ENCODE results near the gene EDIL3.

Gene EDIL3

DNA sequence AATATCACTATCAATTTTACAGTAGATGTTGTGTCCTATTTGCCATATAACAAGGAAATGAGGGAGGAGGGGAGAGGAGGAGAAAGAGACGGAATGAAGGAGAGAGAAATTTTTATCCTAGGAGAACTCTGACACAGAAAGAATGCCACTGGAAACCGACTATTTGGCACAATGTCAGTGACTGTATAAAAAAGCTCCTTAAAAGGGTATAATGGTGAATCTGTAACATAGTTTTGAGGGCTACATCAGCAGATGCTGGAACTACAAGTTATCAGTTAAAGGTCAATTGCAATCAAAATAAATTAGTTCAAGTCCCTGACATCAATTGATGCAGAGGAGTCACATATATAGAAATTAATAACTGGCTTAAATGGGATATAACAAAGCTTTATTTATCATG lies 5.7 kb downstream of the EDIL3 start:
- Histone ChIP-seq H3K4me1 (ENCODE audit: control insufficient read depth in 2 of 2, insufficient read depth in 2 of 2, low read length in 2 of 2) (peaks cover 3 to 14% of the 10 kb centered on the region in 2 donors), H3K4me3 (ENCODE audit: low read length in 2 of 2) (no peak overlapping the region), H3K27ac (ENCODE audit: low read depth in 2 of 2, low read length in 2 of 2) (no peak overlapping the region), H3K9ac (ENCODE audit: low read depth in 1 of 2, low read length in 2 of 2) (no peak overlapping the region), H3K36me3 (ENCODE audit: control insufficient read depth in 2 of 2, insufficient read depth in 2 of 2, low read length in 2 of 2) (no peaks in the 10 kb centered on the region), H3K9me3 (ENCODE audit: control insufficient read depth in 2 of 2, low read length in 2 of 2) (no peaks in the 10 kb centered on the region), H3K27me3 (ENCODE audit: control insufficient read depth in 2 of 2, insufficient read depth in 2 of 2, low read length in 2 of 2) (peaks cover 0 to 4% of the 10 kb centered on the region in 2 donors)

DNA sequence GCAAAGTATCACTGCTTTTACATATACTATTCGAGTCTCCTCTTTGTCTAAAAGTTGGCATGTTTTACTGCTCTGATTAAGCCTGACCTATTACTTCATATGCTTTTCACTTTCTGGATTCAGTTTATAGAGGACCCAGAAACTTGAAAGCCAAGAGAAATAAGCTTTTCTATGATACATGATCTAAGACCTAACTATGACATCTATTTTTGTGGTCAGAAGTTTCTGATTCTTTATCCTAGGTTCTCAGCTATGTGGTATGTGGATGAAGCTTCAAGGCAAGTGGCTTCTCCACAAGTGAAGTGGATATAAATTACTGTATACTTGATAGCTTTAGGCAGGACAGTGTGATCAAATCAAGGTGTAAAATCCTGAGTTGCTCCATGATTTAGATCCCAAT lies 6.3 kb downstream of the EDIL3 start:
- Histone ChIP-seq H3K4me1 (ENCODE audit: control insufficient read depth in 2 of 2, insufficient read depth in 2 of 2, low read length in 2 of 2) (peaks cover 3 to 12% of the 10 kb centered on the region in 2 donors), H3K9me3 (ENCODE audit: control insufficient read depth in 2 of 2, low read length in 2 of 2) (no peaks in the 10 kb centered on the region), H3K27me3 (ENCODE audit: control insufficient read depth in 2 of 2, insufficient read depth in 2 of 2, low read length in 2 of 2) (peaks cover 0 to 2% of the 10 kb centered on the region in 2 donors), H3K9ac (ENCODE audit: low read depth in 1 of 2, low read length in 2 of 2) (no peak overlapping the region), H3K36me3 (ENCODE audit: control insufficient read depth in 2 of 2, insufficient read depth in 2 of 2, low read length in 2 of 2) (no peaks in the 10 kb centered on the region), H3K27ac (ENCODE audit: low read depth in 2 of 2, low read length in 2 of 2) (no peak overlapping the region), H3K4me3 (ENCODE audit: low read length in 2 of 2) (no peak overlapping the region)

DNA sequence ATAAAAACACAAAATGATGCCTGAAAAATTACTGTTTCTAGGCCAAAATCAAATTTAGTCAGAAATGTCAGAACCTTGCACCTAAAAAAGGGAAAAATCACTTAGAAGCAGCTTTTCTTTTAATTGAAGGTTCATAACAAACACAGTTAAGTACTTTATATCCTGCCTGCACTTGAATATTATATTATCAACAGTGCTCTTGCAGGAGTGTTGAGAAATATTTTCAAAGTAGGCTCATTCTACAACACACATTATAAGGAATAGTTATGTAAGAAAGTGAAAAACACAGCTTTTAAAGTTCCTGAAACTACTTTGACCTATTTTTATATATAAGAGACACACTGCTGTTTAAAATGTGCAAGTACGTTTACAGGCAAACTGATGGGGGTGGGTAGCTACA lies 8.3 kb downstream of the EDIL3 start:
- no peak overlapping the region for H3K4me3 ChIP-seq (ENCODE audit: low read length in 2 of 2)
- no peak overlapping the region for H3K9ac ChIP-seq (ENCODE audit: low read depth in 1 of 2, low read length in 2 of 2)
- no peaks in the 10 kb centered on the region for H3K36me3 ChIP-seq (ENCODE audit: control insufficient read depth in 2 of 2, insufficient read depth in 2 of 2, low read length in 2 of 2)
- no peaks in the 10 kb centered on the region for H3K9me3 ChIP-seq (ENCODE audit: control insufficient read depth in 2 of 2, low read length in 2 of 2)
- H3K4me1 ChIP-seq (ENCODE audit: control insufficient read depth in 2 of 2, insufficient read depth in 2 of 2, low read length in 2 of 2) = peaks cover 0 to 7% of the 10 kb centered on the region in 2 donors
- H3K27me3 ChIP-seq (ENCODE audit: control insufficient read depth in 2 of 2, insufficient read depth in 2 of 2, low read length in 2 of 2) = no peaks in the 10 kb centered on the region
- H3K27ac ChIP-seq (ENCODE audit: low read depth in 2 of 2, low read length in 2 of 2) = no peak overlapping the region

DNA sequence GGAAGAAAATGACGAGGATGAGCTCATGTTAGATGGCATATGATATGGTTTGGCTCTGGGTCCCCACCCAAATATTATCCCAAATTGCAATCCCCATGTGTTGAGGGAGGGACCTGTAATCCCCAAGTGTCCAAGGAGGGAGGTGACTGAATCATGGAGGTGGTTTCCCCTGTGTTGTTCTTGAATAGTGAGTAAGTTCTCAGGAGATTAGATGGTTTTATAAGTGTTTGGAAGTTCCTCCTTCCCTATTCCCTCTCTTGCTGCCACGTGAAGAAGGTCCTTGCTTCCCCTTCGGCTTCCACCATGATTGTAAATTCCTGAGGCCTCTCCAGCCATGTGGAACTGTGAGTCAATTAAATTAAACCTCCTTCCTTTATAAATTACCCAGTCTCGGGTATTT lies 10.1 kb downstream of the EDIL3 start:
- H3K4me1 ChIP-seq (ENCODE audit: control insufficient read depth in 2 of 2, insufficient read depth in 2 of 2, low read length in 2 of 2) = no peaks in the 10 kb centered on the region
- no peak overlapping the region for H3K9ac ChIP-seq (ENCODE audit: low read depth in 1 of 2, low read length in 2 of 2)
- no peaks in the 10 kb centered on the region for H3K36me3 ChIP-seq (ENCODE audit: control insufficient read depth in 2 of 2, insufficient read depth in 2 of 2, low read length in 2 of 2)
- no peak overlapping the region for H3K4me3 ChIP-seq (ENCODE audit: low read length in 2 of 2)
- H3K9me3 ChIP-seq (ENCODE audit: control insufficient read depth in 2 of 2, low read length in 2 of 2) = no peaks in the 10 kb centered on the region
- no peak overlapping the region for H3K27ac ChIP-seq (ENCODE audit: low read depth in 2 of 2, low read length in 2 of 2)
- no peaks in the 10 kb centered on the region for H3K27me3 ChIP-seq (ENCODE audit: control insufficient read depth in 2 of 2, insufficient read depth in 2 of 2, low read length in 2 of 2)

DNA sequence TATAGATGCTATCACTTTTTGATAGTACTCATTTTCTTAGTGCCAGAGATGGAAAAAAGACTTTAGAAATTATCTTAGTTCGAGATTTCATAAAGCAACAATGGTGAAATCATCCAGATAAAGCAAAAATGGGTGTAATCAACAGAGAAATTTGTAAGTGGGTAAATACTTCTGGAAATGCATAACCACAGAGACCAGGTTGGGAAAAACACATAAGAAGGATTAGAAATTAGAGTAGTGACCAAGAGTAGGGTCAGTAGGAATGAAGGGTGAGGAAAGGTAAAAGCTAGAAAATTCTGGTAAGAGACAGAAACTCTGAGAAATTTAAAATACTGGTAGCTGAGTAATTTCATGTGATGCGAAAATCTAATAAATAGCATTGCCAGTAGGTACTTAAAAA lies 11.2 kb downstream of the EDIL3 start:
- Histone ChIP-seq H3K27me3 (ENCODE audit: control insufficient read depth in 2 of 2, insufficient read depth in 2 of 2, low read length in 2 of 2) (no peaks in the 10 kb centered on the region), H3K4me1 (ENCODE audit: control insufficient read depth in 2 of 2, insufficient read depth in 2 of 2, low read length in 2 of 2) (no peaks in the 10 kb centered on the region), H3K27ac (ENCODE audit: low read depth in 2 of 2, low read length in 2 of 2) (no peak overlapping the region), H3K9me3 (ENCODE audit: control insufficient read depth in 2 of 2, low read length in 2 of 2) (no peaks in the 10 kb centered on the region), H3K36me3 (ENCODE audit: control insufficient read depth in 2 of 2, insufficient read depth in 2 of 2, low read length in 2 of 2) (no peaks in the 10 kb centered on the region), H3K4me3 (ENCODE audit: low read length in 2 of 2) (no peak overlapping the region), H3K9ac (ENCODE audit: low read depth in 1 of 2, low read length in 2 of 2) (no peak overlapping the region)

DNA sequence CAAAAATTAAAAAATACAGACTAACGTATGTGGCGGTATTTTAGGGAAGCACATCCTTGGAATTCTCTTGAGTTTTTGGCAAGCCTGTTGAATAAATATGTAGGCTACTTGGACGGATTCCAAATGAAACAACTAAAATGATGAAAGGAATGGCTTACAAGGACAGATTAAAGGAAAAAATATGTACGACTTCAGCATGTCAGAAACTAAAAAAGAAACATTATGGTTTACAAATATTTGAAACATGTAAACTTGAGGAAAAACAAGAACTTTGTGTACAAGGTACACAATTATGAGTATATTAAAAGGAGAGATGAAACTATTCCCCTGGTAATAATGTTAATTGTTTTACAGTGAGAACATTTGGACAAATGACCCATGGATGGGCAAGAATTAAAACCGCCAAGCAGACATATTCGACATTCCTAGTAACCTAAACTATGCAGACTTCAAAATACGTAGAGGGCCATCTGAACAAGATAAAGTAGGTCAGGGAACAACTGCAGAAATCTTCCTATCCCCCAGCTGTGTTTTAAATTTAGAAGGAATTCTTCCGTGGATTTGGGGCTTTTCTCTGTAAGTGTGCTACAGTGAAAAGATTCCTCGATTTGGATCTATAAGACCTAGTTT lies 12.5 kb downstream of the EDIL3 start:
- no peaks in the 10 kb centered on the region for H3K9me3 ChIP-seq (ENCODE audit: control insufficient read depth in 2 of 2, low read length in 2 of 2)
- no peak overlapping the region for H3K27ac ChIP-seq (ENCODE audit: low read depth in 2 of 2, low read length in 2 of 2)
- no peaks in the 10 kb centered on the region for H3K36me3 ChIP-seq (ENCODE audit: control insufficient read depth in 2 of 2, insufficient read depth in 2 of 2, low read length in 2 of 2)
- no peaks in the 10 kb centered on the region for H3K27me3 ChIP-seq (ENCODE audit: control insufficient read depth in 2 of 2, insufficient read depth in 2 of 2, low read length in 2 of 2)
- no peak overlapping the region for H3K9ac ChIP-seq (ENCODE audit: low read depth in 1 of 2, low read length in 2 of 2)
- no peak overlapping the region for H3K4me3 ChIP-seq (ENCODE audit: low read length in 2 of 2)
- H3K4me1 ChIP-seq (ENCODE audit: control insufficient read depth in 2 of 2, insufficient read depth in 2 of 2, low read length in 2 of 2) = no peaks in the 10 kb centered on the region

DNA sequence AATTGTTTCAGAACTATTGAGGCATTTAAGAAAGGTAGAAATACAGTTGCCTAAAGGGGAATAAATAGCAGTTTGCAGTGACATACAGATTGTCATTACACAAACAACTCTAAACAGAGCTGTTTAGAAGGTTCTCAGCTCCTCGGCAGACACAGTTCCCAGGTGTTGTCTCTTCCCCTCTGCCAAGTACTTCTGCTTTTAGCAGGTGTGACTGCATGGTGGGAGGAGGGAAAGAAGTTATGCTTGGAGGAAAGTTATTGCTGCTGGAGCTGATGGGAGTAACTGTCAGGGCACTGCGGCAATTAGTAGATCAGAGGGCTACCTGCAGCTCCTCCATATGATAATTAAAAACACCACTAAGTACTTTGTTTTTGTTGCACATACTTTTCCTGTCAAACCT lies 14.5 kb downstream of the EDIL3 start:
- H3K9ac ChIP-seq (ENCODE audit: low read depth in 1 of 2, low read length in 2 of 2) = no peak overlapping the region
- H3K4me3 ChIP-seq (ENCODE audit: low read length in 2 of 2) = no peak overlapping the region
- no peaks in the 10 kb centered on the region for H3K27me3 ChIP-seq (ENCODE audit: control insufficient read depth in 2 of 2, insufficient read depth in 2 of 2, low read length in 2 of 2)
- no peaks in the 10 kb centered on the region for H3K36me3 ChIP-seq (ENCODE audit: control insufficient read depth in 2 of 2, insufficient read depth in 2 of 2, low read length in 2 of 2)
- no peaks in the 10 kb centered on the region for H3K4me1 ChIP-seq (ENCODE audit: control insufficient read depth in 2 of 2, insufficient read depth in 2 of 2, low read length in 2 of 2)
- no peak overlapping the region for H3K27ac ChIP-seq (ENCODE audit: low read depth in 2 of 2, low read length in 2 of 2)
- H3K9me3 ChIP-seq (ENCODE audit: control insufficient read depth in 2 of 2, low read length in 2 of 2) = no peaks in the 10 kb centered on the region

DNA sequence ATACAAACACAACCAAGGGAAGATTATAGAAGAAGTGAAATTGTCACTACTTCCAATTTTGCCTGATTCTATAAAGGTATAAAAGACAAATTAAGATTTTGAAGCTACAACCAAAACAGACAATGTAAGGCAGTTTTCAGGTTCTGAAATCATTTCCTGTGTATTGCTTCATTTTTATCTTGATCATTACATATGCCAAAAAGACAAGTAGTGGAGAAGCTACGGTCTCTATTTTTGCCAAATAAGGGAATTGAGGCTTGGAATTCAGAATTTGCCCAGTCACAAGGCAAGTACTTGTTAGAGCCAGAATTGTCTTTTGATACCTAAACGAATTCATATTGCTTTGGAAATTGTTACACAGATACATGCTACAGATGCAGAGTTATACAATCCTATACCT lies 20.6 kb downstream of the EDIL3 start:
- Histone ChIP-seq H3K27ac (ENCODE audit: low read depth in 2 of 2, low read length in 2 of 2) (no peak overlapping the region), H3K27me3 (ENCODE audit: control insufficient read depth in 2 of 2, insufficient read depth in 2 of 2, low read length in 2 of 2) (no peaks in the 10 kb centered on the region), H3K4me3 (ENCODE audit: low read length in 2 of 2) (no peak overlapping the region), H3K4me1 (ENCODE audit: control insufficient read depth in 2 of 2, insufficient read depth in 2 of 2, low read length in 2 of 2) (no peaks in the 10 kb centered on the region), H3K9ac (ENCODE audit: low read depth in 1 of 2, low read length in 2 of 2) (no peak overlapping the region), H3K36me3 (ENCODE audit: control insufficient read depth in 2 of 2, insufficient read depth in 2 of 2, low read length in 2 of 2) (no peaks in the 10 kb centered on the region), H3K9me3 (ENCODE audit: control insufficient read depth in 2 of 2, low read length in 2 of 2) (no peaks in the 10 kb centered on the region)

DNA sequence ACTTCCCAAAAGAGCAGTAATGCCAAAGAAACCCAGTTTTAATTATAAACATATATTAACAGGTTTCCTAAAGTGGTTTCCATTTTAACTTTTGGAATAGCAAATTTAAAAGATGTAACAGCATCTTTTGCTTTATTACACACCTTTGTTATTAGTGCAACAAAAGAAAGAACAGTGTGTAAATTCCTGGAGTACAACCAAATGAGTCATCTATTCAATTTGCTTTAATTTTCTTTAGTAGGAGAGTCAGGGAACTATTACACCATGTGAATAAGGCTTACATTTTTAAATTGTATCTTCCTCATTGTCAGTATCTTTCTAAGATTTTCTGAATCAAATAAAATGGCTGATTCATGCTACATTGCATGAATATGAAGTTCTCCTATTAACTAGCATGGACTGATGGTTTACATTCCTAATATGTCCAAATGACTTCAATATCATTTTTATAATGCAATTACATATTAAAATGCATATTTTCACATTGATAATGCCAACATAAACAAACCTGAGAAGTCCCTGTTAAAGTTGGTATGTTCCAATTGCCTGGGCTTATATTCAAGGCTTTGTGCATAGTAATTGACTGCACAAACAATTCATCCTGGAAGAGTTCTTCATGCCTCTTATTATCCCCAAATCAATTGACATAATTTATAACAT lies 22.5 kb downstream of the EDIL3 start:
- no peak overlapping the region for H3K4me3 ChIP-seq (ENCODE audit: low read length in 2 of 2)
- H3K9me3 ChIP-seq (ENCODE audit: control insufficient read depth in 2 of 2, low read length in 2 of 2) = no peaks in the 10 kb centered on the region
- no peaks in the 10 kb centered on the region for H3K27me3 ChIP-seq (ENCODE audit: control insufficient read depth in 2 of 2, insufficient read depth in 2 of 2, low read length in 2 of 2)
- no peak overlapping the region for H3K9ac ChIP-seq (ENCODE audit: low read depth in 1 of 2, low read length in 2 of 2)
- no peak overlapping the region for H3K27ac ChIP-seq (ENCODE audit: low read depth in 2 of 2, low read length in 2 of 2)
- H3K36me3 ChIP-seq (ENCODE audit: control insufficient read depth in 2 of 2, insufficient read depth in 2 of 2, low read length in 2 of 2) = no peaks in the 10 kb centered on the region
- H3K4me1 ChIP-seq (ENCODE audit: control insufficient read depth in 2 of 2, insufficient read depth in 2 of 2, low read length in 2 of 2) = no peaks in the 10 kb centered on the region

DNA sequence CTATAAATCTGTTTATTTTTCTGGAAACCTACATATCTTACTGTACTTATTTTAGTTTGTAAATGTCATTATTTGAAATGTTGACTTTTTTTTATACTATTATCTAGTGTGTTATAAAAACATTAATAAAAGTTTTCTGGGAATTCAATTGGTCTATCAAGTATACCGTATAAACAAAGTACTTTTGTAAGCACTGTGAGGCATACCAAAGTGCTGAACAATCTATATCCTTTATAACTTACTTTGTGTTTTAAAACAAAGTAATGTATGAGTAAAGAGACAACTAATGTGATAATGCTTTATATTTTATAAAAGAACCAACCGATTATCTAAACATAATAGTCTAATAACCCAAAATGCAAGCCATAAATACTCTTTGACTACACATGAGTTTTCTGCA lies 23.1 kb downstream of the EDIL3 start:
- H3K27ac ChIP-seq (ENCODE audit: low read depth in 2 of 2, low read length in 2 of 2) = no peak overlapping the region

More for the DNA sequence above, 23.1 kb downstream of the EDIL3 start:
- Histone ChIP-seq H3K4me1 (ENCODE audit: control insufficient read depth in 2 of 2, insufficient read depth in 2 of 2, low read length in 2 of 2) (no peaks in the 10 kb centered on the region), H3K9ac (ENCODE audit: low read depth in 1 of 2, low read length in 2 of 2) (no peak overlapping the region), H3K9me3 (ENCODE audit: control insufficient read depth in 2 of 2, low read length in 2 of 2) (no peaks in the 10 kb centered on the region), H3K4me3 (ENCODE audit: low read length in 2 of 2) (no peak overlapping the region), H3K36me3 (ENCODE audit: control insufficient read depth in 2 of 2, insufficient read depth in 2 of 2, low read length in 2 of 2) (no peaks in the 10 kb centered on the region), H3K27me3 (ENCODE audit: control insufficient read depth in 2 of 2, insufficient read depth in 2 of 2, low read length in 2 of 2) (no peaks in the 10 kb centered on the region)

Data from mucosa of rectum (tissue), 2 donors.